GM18951 (cell line): ENCODE data around the gene C3orf18.

Source experiments
- POLR2A ChIP-seq: IDR thresholded peaks from 4 replicates; pipeline ENCODE4 v1.6.1; 2011; ENCODE audit warnings: mild to moderate bottlenecking; ENCODE audit not compliant: insufficient read length, insufficient read depth; ENCODE audit errors: extremely low read depth
- in situ Hi-C: fragments of 300-500 bp; cut with MboI; formaldehyde crosslinking; loops from one replicate; pipeline ENCODE4 v1.12.0; 2022; ENCODE audit warnings: low sequenced_read_pairs, mixed read lengths, inconsistent platforms; ENCODE audit not compliant: unreplicated experiment

Gene C3orf18

DNA sequence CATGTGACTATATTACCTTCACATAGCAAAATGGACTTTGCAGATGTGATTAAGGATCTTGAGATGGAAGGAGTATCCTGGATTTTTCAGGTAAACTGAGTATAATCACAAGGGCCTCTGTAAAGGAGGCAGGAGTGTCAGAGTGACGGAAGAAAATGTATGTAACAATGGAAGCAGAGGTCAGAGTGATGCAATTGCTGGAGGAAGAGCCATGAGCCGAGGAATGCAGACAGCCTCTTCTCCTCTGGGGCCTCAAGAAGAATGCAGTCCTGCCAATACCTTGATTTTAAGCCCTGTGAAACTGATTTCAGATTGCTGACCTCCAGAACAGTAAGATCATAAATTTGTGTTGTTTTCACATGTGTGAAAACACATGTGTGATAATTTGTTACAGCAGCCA, 16.8 kb upstream of the C3orf18 start:
- in situ Hi-C loops: no loop called here
- no peak for TF ChIP-seq POLR2A

DNA sequence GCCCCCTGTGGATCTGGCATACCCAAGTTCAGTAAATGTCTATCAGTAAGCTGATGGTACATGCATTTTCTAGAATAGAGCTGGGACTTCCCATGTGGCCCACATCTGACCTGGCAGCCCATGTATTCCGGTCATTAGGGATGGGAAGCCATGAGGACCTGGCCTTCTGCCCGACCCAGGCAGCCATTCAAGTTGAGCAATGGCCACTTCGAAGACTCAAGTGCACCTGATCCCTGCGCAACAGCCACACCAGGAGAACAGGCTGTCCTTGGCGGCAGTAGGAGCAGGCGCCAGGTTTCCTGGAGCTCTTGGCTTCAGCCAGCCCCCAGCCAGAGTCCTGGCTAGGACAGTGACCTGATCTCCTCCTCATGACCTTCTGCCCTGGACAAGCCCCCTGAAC, 16.4 kb upstream of the C3orf18 start:
- in situ Hi-C loops: no loop called here
- no peak for TF ChIP-seq POLR2A

DNA sequence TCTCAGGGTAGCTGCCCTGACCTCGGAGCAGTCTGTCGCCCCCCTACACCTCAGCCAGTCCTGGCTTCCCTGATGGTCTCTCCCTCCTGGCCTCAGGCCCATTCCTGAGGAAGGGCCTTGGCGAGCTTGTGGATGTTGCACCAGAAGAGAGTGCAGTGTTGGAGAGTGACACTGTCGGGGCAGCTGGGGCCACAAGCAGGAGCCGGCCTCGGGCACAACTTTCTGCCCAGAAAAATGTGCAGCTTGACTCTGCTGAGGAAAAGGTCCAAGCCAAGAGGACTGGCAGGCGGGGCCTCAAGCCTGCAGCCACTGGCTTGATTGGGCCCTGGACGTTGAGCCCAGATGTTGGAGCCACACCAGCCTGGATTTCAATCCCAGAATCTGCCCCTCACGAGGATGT, 14.5 kb upstream of the C3orf18 start:
- in situ Hi-C loops: no loop called here

DNA sequence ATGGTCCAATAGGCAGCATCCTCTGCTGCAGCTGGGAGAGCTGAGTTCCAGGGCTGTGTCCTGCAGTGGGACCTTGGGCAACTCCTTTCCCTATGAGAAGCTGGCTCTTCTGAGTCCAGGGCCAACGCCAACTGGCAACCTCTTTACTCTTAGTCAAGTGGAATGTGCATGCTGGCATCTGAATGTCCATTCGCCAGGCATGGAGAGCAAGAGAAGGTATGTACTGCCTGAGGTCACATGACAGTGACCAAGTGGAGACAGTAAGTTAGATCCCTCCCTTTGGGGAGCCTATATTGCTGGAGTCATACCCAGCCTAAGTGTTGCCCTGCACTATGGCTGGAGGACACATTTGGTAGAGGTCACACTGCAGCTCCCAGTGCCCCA, 13.9 kb upstream of the C3orf18 start:
- in situ Hi-C loops: no loop called here
- no peak for TF ChIP-seq POLR2A

More for the DNA sequence above, 14.5 kb upstream of the C3orf18 start:
- TF ChIP-seq POLR2A: no peak

DNA sequence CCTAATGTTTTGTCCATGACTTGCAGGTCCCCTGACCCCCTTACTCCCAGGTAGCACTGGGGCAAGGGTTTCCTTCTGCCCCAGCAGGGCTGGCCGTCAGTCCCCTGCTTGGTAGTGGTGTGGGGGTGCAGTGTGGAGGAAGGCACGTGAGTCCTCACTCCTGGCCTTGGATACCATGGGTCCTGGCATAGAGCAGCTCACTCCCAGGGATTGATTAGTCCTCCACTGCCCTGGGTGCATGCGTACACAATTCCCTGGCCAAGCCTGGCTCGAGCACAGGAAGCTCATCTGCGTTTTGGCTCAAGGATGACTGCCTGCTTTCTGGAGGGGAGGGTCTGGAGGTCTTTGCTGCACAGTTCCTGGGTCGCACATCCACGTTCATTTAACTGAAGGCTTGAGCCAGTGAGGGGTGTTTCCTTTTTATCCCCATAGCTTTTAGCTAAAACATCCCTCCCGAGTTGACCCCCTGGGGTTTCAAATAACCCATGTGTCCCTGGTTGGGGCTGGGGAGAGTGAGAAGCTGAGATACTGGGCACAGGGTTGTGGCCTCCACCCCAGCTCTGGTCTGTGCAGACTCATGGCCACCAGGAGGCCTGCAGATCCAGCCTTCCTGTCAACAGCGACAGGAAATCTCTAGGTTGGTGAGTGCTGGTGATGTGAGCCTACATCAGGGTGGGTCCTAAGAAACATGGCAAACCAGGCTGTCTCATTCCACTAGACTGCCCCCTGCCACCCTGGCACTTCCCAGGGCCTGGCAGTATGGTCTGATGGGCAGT, 13.3 kb upstream of the C3orf18 start:
- in situ Hi-C loops: no loop called here
- TF ChIP-seq POLR2A: no peak

DNA sequence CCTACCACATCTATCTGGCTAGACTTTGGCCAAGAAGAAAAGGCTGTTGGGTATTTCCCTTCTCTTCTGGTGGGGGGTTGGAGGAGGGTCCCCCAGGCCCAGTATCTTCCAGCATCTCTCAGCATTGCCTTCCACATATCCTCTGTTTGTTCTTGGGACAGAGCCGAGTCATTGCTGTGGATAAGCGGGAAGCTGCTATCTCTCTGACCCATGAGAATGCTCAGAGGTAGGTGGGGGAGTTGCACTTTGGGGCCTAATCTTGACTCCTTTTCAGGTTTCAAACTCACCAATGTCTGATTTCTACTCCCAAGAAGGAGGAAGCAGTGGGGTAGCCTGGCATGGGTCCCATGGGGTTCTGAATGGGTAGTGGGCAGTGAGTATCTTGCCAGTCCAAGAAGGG, 9.8 kb upstream of the C3orf18 start:
- in situ Hi-C loops: no loop called here
- no peak for TF ChIP-seq POLR2A

DNA sequence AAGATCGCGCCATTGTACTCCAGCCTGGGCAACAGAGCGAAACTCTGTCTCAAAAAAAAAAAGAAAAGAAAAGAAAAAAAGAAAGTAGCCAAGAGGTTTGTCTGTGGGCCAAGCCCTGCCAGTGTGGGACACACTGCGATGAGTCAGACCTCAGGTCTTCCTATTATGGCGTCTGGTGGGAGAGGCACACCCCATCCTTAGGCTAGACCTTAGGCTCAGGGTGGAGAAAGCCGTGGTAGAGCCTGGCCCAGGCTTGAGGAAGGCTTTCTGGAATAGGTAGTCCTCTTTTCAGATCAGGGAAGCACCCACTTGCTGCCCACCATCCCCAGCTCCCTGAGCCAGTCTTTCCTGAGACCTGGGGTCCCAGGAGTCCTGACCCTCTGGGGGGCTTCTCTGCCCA, 7.8 kb upstream of the C3orf18 start:
- TF ChIP-seq POLR2A: no peak
- in situ Hi-C loops: no loop called here

DNA sequence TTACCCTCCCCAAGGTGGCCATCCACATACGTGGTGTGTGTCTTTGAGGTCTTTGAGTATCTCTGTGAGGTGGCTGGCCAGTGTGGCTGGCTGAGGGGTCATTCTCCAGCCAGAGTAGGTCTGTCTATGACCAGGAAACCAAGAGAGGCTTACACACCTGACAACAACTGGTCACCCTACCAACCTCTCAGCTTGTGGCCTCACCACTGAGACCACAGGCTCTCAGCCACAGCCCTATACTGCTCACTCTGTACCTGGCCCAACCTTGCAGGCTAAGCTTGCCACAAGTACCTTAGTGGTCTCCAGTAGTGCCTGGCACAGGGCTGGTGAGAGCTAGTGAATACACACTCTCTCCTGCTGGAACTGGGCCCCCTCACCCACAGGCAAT, 6.9 kb upstream of the C3orf18 start:
- in situ Hi-C loops: loop anchor here (5.0 kb wide), 1 partner anchor 38 kb away; the partner anchor contains the start of gene CISH
- TF ChIP-seq POLR2A: no peak

DNA sequence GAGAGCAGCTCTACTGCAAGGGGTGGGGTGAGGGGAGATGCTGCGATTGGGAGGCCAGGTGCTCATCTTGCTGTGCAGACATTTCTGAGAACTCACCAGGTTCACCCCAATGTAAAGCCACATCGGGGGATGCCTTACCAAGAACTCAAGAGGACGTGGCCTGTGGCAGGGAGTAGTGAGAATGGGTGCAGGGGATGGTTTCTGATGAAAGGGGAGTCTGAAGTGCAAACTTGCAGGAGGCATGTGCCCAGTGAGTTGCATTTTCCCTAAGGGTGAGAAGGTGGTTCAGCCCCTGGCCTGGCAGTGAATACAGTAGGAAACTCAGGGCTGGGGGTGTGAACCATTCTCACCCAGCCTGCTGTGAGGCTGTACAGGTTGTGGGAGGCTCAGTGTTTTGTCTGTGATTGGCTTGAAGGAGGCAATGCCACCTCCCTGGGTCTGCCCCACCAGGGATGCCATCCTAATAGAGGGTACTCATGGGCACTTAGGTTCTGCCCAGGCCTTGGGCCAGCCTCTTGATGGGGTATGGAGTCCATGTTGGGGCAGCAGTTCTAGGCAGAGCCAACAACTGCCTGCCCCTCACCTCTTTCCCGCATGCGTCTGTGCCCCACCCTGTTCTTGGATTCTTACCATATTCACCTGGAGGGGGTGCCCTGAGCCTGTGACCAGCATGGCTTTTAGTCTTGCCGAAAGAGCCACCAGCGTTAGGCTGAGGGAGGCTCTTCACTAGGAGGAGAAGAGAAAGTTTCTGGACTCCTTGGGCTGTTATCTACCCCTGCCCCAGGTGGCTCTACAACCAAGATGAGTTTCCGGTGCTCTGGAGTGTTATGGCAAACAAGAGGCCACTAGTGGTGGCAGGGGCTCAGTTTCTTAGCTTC, 6.3 kb upstream of the C3orf18 start:
- TF ChIP-seq POLR2A: no peak
- in situ Hi-C loops: loop anchor here (5.0 kb wide), 1 partner anchor 38 kb away; the partner anchor contains the start of gene CISH

DNA sequence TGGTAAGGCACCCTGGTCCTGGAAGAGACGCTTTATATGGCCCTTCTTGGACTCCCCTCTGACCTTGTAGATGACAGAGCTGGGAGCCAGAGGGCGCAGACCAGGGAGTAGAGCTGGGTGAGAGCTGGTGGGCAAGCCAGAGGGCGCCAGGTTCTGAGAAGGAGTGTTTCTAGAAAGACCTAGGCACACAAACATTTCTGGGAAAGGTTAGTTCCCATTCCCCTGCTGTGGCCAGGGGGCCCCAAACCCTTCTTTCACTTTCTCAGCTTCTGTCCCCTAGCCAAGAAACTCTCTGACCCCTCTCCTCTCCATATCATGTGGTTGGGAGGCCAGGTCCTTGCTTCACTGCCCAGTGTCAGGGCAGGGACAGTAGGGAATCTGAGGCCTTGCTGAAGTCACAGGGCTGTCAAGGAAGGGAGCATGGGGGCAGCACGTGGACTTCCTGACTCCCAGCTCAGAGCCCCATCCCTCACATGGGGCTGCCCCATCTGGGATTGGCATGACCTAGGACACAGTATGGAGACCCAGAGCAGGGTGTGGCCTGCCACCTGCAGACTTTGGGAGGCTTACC, 5.3 kb upstream of the C3orf18 start:
- no peak for TF ChIP-seq POLR2A
- in situ Hi-C loops: loop anchor here (5.0 kb wide), 1 partner anchor 39 kb away; the partner anchor contains the start of gene CISH

DNA sequence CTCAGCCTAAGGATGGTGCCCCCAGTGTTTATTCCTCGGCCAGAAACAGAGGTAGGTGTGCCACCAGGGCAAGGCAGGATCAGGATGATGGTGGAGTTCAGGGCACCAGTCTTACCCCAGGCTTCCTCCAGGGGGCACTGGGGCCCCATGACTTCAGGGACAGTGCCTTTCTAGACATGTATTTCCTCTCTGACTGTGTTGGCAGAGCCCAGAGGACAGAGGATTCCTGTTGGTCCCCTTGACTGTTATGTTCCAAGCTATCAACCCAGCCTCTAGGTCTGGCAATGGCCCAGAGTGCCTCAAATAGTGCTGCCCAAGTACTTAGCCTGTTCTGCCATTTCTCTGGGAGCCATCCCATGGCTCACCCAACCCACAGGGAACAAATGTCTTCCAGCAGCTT, 4.6 kb upstream of the C3orf18 start:
- no peak for TF ChIP-seq POLR2A
- in situ Hi-C loops: loop anchor here (5.0 kb wide), 1 partner anchor 40 kb away; the partner anchor contains the start of gene CISH

DNA sequence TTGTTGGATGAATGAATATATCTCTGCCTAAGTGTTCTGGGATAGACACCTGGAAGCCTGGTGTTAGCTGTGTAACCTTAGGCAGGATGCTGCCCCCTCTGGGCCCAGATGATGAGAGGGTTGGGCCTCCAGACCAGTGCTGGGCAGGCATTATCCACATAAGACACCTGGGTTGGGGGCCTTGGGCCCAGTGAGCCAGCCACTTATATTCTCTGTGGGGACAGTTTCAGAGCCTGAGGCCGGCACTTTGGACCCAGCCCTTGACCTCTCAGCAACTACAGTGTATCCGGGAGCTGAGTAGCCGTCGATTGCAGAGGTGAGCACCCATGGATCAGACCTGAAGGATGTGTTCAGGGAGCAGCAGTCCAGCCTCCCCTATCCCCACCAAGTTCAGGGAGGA, 3.9 kb upstream of the C3orf18 start:
- in situ Hi-C loops: loop anchor here (5.0 kb wide), 1 partner anchor 41 kb away; the partner anchor contains the start of gene CISH
- no peak for TF ChIP-seq POLR2A
